HEK293T (cell line): ENCODE results near the gene C16orf46.

Source experiments
- CTCF ChIA-PET: fragments of 350-600 bp; formaldehyde crosslinking; extraction: SDS; loops from one replicate; lab custom pipeline; 2021; ENCODE audit warnings: antibody characterized with exemption, inconsistent platforms; lab: Yijun Ruan, JAX
- POLR2A ChIA-PET: fragments of 350-600 bp; formaldehyde crosslinking; extraction: SDS; loops from one replicate; lab custom pipeline; 2020; ENCODE audit warnings: antibody characterized with exemption, inconsistent platforms; lab: Yijun Ruan, JAX
- DNase-seq: peaks from one replicate; pipeline ENCODE4 v3.0.0; 2012; ENCODE audit warnings: mixed read lengths; ENCODE audit errors: extremely low spot score
- ARNT ChIP-seq: fragments of 450-650 bp; IDR thresholded peaks from 2 replicates; pipeline ENCODE4 v1.6.1; 2017; ENCODE audit warnings: mild to moderate bottlenecking
- BHLHE40 ChIP-seq: fragments of 450-650 bp; IDR thresholded peaks from 2 replicates; pipeline ENCODE4 v1.6.1; 2016; ENCODE audit warnings: mild to moderate bottlenecking, moderate library complexity, borderline replicate concordance
- CTBP1 ChIP-seq: fragments of 450-650 bp; IDR thresholded peaks from 2 replicates; pipeline ENCODE4 v1.6.1; 2016; ENCODE audit warnings: borderline replicate concordance
- ELF4 ChIP-seq: fragments of 450-650 bp; IDR thresholded peaks from 2 replicates; pipeline ENCODE4 v1.6.1; 2017; ENCODE audit warnings: antibody characterized with exemption
- FOXA1 ChIP-seq: fragments of 450-650 bp; IDR thresholded peaks from 2 replicates; pipeline ENCODE4 v1.6.1; 2016; ENCODE audit warnings: mild to moderate bottlenecking
- FOXK2 ChIP-seq: fragments of 450-650 bp; IDR thresholded peaks from 2 replicates; pipeline ENCODE4 v1.6.1; 2016; ENCODE audit warnings: mild to moderate bottlenecking
- FOXM1 ChIP-seq: fragments of 450-650 bp; IDR thresholded peaks from 2 replicates; pipeline ENCODE4 v1.6.1; 2017; ENCODE audit warnings: mild to moderate bottlenecking, borderline replicate concordance
- HDGF ChIP-seq: fragments of 450-650 bp; IDR thresholded peaks from 2 replicates; pipeline ENCODE4 v1.6.1; 2017; ENCODE audit warnings: antibody characterized with exemption, borderline replicate concordance
- L3MBTL2 ChIP-seq: fragments of 450-650 bp; conservative IDR thresholded peaks from 2 replicates; pipeline ENCODE4 v1.6.1; 2016; ENCODE audit warnings: mild to moderate bottlenecking
- LEF1 ChIP-seq: fragments of 450-650 bp; IDR thresholded peaks from 2 replicates; pipeline ENCODE4 v1.6.1; 2017; ENCODE audit warnings: mild to moderate bottlenecking, borderline replicate concordance
- NFRKB ChIP-seq: fragments of 450-650 bp; IDR thresholded peaks from 2 replicates; pipeline ENCODE4 v1.6.1; 2016; ENCODE audit warnings: mild to moderate bottlenecking, moderate library complexity
- PKNOX1 ChIP-seq: fragments of 450-650 bp; IDR thresholded peaks from 2 replicates; pipeline ENCODE4 v1.6.1; 2016
- SP1 ChIP-seq: fragments of 450-650 bp; IDR thresholded peaks from 2 replicates; pipeline ENCODE4 v1.6.1; 2017
- SUZ12 ChIP-seq: fragments of 450-650 bp; IDR thresholded peaks from 2 replicates; pipeline ENCODE4 v1.6.1; 2016; ENCODE audit warnings: mild to moderate bottlenecking
- TARDBP ChIP-seq: fragments of 450-650 bp; IDR thresholded peaks from 2 replicates; pipeline ENCODE4 v1.6.1; 2016
- ZNF384 ChIP-seq: fragments of 450-650 bp; IDR thresholded peaks from 2 replicates; pipeline ENCODE4 v1.6.1; 2016

The C16orf46 gene, protein sequence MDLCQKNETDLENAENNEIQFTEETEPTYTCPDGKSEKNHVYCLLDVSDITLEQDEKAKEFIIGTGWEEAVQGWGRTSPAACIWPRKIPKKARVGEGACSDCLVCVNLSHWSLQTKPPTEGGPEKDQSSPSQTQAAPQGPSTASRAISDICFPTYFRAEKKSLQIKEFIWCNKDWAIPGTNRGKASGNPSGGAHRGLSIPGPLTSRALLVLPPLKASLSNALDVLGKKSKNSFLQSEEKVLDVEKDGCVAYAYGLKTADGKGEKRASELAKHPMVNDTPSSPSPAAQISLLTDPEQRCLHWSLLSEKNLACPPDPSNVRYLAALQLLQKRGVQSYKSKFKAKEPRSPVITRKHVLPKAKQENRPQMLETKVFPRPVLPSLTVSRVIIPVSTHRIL

GRCh38 chr16:81077076-81077940 is at the start of gene C16orf46:
Gene C16orf46 (minus strand): TSS chr16:81077238. CDS start chr16:81063955, 13,283 bp downstream.
- peak; percentile 96 for DNase-seq
- CTCF ChIA-PET, result interaction anchor here (0.6 kb wide), 1 partner anchor 79 kb away, joined by 3 read pairs; no protein-coding TSS in a partner anchor
- POLR2A ChIA-PET, result interaction anchor here (0.6 to 2.4 kb wide), 11 partner anchors 11 to 237 kb away, joined by 3 to 14 read pairs (median 5); partner anchors contain the start of genes ATMIN, CENPN, CMC2 and GAN
- peak; percentile 28; the same call in 1 of the 2 replicates for TF ChIP-seq ELF4
- no peak for TF ChIP-seq NFRKB

DNA sequence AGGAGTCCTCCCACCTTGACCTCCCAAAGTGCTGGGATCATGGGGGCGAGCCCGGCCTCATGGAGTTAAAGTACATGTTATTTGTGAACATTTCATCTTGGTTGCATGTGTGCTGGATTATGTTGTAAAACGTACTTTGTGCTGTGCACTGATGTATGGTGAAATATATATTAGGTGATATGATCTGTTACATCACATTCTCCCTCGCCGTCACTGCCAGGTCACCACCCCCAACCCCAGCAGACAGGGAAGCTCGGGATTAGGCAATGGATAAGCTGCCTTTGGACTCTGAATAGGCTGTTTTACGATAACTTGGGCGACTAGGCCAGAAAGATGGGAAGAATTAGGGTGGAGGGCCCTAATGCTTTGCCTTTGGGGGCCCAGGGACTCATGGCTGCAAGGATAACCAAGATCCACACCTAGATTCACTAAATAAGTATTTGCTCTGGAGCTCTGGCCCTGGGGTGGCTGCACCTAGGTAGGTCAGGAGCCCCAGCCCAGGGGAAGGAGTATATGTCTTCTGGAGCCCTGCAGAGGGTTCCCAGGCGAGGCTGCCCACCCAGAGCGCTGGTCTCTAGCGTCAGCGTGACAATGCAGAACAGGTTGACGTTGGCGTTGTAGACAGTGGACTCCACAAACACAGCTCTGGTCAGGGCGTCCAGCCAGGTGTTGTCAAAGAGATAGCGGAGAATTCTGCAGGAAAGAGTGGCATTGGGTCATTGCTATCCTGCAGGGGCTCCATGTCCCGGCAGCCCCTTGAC is 46.2 kb upstream of the C16orf46 start:
- no peak for DNase-seq
- ChIA-PET CTCF (no interaction called here), POLR2A (interaction anchor here (0.5 kb wide), 1 partner anchor 19 kb away, joined by 3 read pairs; no protein-coding TSS in a partner anchor)
- TF ChIP-seq NFRKB, result no peak
- no peak for TF ChIP-seq FOXA1
- no peak for TF ChIP-seq PKNOX1
- TF ChIP-seq ZNF384, result no peak
- no peak for TF ChIP-seq L3MBTL2
- no peak for TF ChIP-seq ARNT
- TF ChIP-seq CTBP1, result no peak
- TF ChIP-seq BHLHE40, result no peak
- no peak for TF ChIP-seq TARDBP
- no peak for TF ChIP-seq FOXM1
- TF ChIP-seq ELF4, result no peak
- TF ChIP-seq SP1, result no peak
- TF ChIP-seq SUZ12, result no peak
- TF ChIP-seq FOXK2, result no peak
- no peak for TF ChIP-seq LEF1

DNA sequence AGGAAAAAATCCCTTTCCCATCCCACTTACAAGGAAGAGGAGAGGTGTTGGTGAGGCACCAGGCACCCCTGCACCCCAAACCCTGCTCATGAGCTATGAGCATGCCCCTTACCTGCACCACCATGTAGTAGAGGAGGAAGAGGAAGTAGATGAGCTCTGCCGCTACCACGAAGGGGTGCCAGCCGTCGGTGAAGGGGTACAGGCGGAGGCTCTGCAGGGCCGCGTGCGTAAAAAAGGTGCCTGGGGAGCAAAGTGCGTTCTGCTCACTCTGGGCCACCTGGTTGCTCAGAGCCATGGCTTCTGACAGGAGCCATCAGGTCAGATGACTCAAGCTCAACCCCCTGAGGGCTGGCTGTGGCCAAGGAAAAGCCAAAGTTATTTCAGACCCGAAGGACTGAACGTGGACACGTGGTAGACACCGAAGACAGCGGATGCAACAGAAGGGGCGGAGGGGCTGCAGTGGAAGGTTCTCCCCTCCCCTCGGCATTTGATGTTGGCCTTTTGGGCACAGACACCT is 44.5 kb upstream of the C16orf46 start:
- ChIA-PET POLR2A (no interaction called here), CTCF (no interaction called here)
- no peak for DNase-seq
- TF ChIP-seq LEF1 (no peak), ELF4 (no peak), FOXM1 (no peak), BHLHE40 (no peak), NFRKB (no peak), HDGF (no peak), L3MBTL2 (no peak), TARDBP (no peak), SP1 (no peak), ARNT (no peak), PKNOX1 (no peak), ZNF384 (no peak), CTBP1 (no peak), FOXK2 (no peak), SUZ12 (no peak), FOXA1 (no peak)

- ChIA-PET POLR2A (interaction anchor here (1.8 kb wide), 1 partner anchor 10 kb away, joined by 4 read pairs; no protein-coding TSS in a partner anchor), CTCF (no interaction called here)
- TF ChIP-seq ARNT, result no peak
- TF ChIP-seq LEF1, result no peak
- TF ChIP-seq TARDBP, result no peak
- DNase-seq, result no peak
Observed at GRCh38 chr16:81117436-81117835, 40.4 kb upstream of the C16orf46 start.

DNA sequence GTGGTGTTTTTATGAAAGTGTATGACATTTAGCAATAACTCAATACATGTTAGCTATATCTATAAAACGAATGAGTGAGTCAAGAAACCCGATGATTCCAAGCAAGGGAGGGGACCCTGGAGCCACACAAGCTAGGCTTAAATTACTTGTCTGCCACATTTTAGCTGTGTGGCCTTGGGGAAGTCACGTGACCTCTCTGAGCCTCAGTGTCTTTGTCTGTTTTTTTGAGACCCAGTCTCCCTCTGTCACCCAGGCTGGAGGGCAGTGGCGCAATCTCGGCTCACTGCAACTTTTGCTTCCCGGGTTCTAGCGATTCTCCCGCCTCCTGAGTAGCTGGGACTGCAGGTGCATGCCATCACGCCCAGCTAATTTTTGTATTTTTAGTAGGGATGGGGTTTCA is 39.2 kb upstream of the C16orf46 start:
- POLR2A ChIA-PET, result interaction anchor here (1.8 kb wide), 1 partner anchor 9 kb away, joined by 4 read pairs; no protein-coding TSS in a partner anchor
- CTCF ChIA-PET, result no interaction called here
- TF ChIP-seq ZNF384 (no peak), SUZ12 (no peak), ELF4 (no peak), NFRKB (no peak), LEF1 (no peak), TARDBP (no peak), FOXM1 (no peak), FOXK2 (no peak), PKNOX1 (no peak), BHLHE40 (no peak), CTBP1 (no peak), ARNT (no peak), FOXA1 (no peak), HDGF (no peak), SP1 (no peak), L3MBTL2 (no peak)
- DNase-seq, result no peak
